Measurements from ENCODE around the gene CALM1.

The CALM1 gene

GRCh38 chr14:90424686-90425372, 28.0 kb downstream of the CALM1 start (continued):
- no peak for TF ChIP-seq RARB (CRISPR knock-in tag; IDR thresholded peaks at IDR 0.05)

DNA sequence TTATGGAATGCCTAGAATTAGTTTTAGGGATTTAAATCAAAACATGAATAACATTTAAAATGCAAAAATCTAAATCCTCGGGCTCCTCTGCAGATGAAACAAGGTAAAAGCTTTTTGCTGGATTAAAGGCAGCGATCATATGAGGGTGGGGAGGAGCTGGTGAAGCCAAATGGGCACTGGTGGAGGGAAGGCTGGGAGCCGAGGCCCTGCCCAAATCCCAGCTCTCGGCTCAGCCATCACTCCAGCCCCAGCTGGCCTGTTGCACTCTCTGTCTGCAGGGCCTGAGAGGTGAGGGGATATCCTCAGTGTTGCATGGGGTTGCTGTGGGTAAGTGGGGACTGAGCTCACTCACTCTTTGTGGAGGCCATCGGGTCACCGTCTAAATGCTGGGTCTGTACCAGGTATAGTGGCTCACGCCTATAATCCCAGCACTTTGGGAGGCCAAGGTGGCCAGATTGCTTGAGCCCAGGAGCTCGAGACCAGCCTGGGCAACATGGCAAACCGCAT, 28.6 kb downstream of the CALM1 start:
- ATAC-seq, result peak; percentile 13; the same call in 2 of the 3 replicates
- TF ChIP-seq BACH2 (CRISPR knock-in tag; IDR thresholded peaks at IDR 0.05; ENCODE audit: borderline replicate concordance) (no peak), ZNF565 (CRISPR knock-in tag; conservative IDR thresholded peaks at IDR 0.05; ENCODE audit: low read depth) (no peak), ZC3H10 (CRISPR knock-in tag; IDR thresholded peaks at IDR 0.05) (no peak), ZNF8 (CRISPR knock-in tag; IDR thresholded peaks at IDR 0.05) (no peak), POU6F1 (CRISPR knock-in tag; IDR thresholded peaks at IDR 0.05; ENCODE audit: borderline replicate concordance, low read depth) (no peak), SNAI2 (CRISPR knock-in tag; IDR thresholded peaks at IDR 0.05) (no peak), ESRRG (CRISPR knock-in tag; IDR thresholded peaks at IDR 0.05) (no peak), ZFP3 (CRISPR knock-in tag; IDR thresholded peaks at IDR 0.05) (no peak), GLIS3 (CRISPR knock-in tag; IDR thresholded peaks at IDR 0.05) (no peak), CREB5 (CRISPR knock-in tag; IDR thresholded peaks at IDR 0.05; ENCODE audit: low read depth) (no peak), TCF4 (CRISPR knock-in tag; IDR thresholded peaks at IDR 0.05; ENCODE audit: borderline replicate concordance) (no peak)

DNA sequence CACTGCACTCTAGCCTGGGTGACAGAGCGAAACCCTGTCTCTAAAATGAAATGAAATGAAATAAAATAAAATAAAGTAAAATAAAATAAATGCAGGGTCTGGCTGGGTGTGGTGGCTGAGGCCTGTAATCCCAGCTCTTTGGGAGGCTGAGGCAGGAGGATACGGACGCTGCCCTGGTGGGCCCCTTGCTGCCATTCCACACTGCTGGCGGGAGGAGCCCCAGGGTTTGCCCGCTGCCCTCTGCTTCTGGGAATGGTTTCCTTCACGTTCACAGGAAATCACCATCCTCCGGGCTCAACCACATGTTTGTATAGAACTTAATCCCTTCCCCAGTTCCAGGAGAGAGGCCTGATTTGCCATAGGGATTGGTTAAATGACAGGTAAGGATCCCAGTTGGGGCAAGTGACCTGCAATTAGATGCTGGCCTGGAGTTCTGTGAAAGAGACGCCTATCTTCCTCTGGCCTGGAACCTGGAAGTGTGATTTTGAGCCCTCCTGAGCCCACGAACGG, 29.3 kb downstream of the CALM1 start:
- TF ChIP-seq OSR1 (CRISPR knock-in tag; IDR thresholded peaks at IDR 0.05) (no peak), ZFP3 (CRISPR knock-in tag; IDR thresholded peaks at IDR 0.05) (no peak), CREB5 (CRISPR knock-in tag; IDR thresholded peaks at IDR 0.05; ENCODE audit: low read depth) (no peak), SNAI2 (CRISPR knock-in tag; IDR thresholded peaks at IDR 0.05) (no peak), ESRRG (CRISPR knock-in tag; IDR thresholded peaks at IDR 0.05) (no peak), ISL1 (CRISPR knock-in tag; IDR thresholded peaks at IDR 0.05) (no peak), GLIS3 (CRISPR knock-in tag; IDR thresholded peaks at IDR 0.05) (no peak), ZNF8 (CRISPR knock-in tag; IDR thresholded peaks at IDR 0.05) (no peak), BACH2 (CRISPR knock-in tag; IDR thresholded peaks at IDR 0.05; ENCODE audit: borderline replicate concordance) (no peak), CSDC2 (CRISPR knock-in tag; IDR thresholded peaks at IDR 0.05) (no peak), POU6F1 (CRISPR knock-in tag; IDR thresholded peaks at IDR 0.05; ENCODE audit: borderline replicate concordance, low read depth) (no peak), PPARA (CRISPR knock-in tag; IDR thresholded peaks at IDR 0.05; ENCODE audit: borderline replicate concordance) (no peak), RARB (CRISPR knock-in tag; IDR thresholded peaks at IDR 0.05) (no peak), ZC3H10 (CRISPR knock-in tag; IDR thresholded peaks at IDR 0.05) (no peak), TOX (CRISPR knock-in tag; IDR thresholded peaks at IDR 0.05; ENCODE audit: borderline replicate concordance) (no peak), ZFP30 (CRISPR knock-in tag; IDR thresholded peaks at IDR 0.05) (no peak), ARNTL (CRISPR knock-in tag; IDR thresholded peaks at IDR 0.05; ENCODE audit: borderline replicate concordance, low read depth) (no peak)
- TF ChIP-seq, protein P1, sequence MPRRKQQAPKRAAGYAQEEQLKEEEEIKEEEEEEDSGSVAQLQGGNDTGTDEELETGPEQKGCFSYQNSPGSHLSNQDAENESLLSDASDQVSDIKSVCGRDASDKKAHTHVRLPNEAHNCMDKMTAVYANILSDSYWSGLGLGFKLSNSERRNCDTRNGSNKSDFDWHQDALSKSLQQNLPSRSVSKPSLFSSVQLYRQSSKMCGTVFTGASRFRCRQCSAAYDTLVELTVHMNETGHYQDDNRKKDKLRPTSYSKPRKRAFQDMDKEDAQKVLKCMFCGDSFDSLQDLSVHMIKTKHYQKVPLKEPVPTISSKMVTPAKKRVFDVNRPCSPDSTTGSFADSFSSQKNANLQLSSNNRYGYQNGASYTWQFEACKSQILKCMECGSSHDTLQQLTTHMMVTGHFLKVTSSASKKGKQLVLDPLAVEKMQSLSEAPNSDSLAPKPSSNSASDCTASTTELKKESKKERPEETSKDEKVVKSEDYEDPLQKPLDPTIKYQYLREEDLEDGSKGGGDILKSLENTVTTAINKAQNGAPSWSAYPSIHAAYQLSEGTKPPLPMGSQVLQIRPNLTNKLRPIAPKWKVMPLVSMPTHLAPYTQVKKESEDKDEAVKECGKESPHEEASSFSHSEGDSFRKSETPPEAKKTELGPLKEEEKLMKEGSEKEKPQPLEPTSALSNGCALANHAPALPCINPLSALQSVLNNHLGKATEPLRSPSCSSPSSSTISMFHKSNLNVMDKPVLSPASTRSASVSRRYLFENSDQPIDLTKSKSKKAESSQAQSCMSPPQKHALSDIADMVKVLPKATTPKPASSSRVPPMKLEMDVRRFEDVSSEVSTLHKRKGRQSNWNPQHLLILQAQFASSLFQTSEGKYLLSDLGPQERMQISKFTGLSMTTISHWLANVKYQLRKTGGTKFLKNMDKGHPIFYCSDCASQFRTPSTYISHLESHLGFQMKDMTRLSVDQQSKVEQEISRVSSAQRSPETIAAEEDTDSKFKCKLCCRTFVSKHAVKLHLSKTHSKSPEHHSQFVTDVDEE (CRISPR knock-in tag; IDR thresholded peaks at IDR 0.05), result no peak
- TF ChIP-seq, protein P2, sequence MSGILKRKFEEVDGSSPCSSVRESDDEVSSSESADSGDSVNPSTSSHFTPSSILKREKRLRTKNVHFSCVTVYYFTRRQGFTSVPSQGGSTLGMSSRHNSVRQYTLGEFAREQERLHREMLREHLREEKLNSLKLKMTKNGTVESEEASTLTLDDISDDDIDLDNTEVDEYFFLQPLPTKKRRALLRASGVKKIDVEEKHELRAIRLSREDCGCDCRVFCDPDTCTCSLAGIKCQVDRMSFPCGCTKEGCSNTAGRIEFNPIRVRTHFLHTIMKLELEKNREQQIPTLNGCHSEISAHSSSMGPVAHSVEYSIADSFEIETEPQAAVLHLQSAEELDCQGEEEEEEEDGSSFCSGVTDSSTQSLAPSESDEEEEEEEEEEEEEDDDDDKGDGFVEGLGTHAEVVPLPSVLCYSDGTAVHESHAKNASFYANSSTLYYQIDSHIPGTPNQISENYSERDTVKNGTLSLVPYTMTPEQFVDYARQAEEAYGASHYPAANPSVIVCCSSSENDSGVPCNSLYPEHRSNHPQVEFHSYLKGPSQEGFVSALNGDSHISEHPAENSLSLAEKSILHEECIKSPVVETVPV (CRISPR knock-in tag; IDR thresholded peaks at IDR 0.05), result no peak

More for the DNA sequence above, 29.3 kb downstream of the CALM1 start:
- no peak for ATAC-seq
